NT2/D1 (cell line): Measurements from ENCODE around the gene SMCO3.

ENCODE experiments used
- SUZ12 ChIP-seq: IDR thresholded peaks from 2 replicates; pipeline ENCODE4 v1.6.1; 2011; ENCODE audit not compliant: insufficient read length, insufficient read depth; ENCODE audit errors: extremely low read depth
- YY1 ChIP-seq: IDR thresholded peaks from 2 replicates; pipeline ENCODE4 v1.6.1; 2011; ENCODE audit not compliant: insufficient read length, insufficient read depth
- ZNF274 ChIP-seq: IDR thresholded peaks from 2 replicates; pipeline ENCODE4 v1.6.1; 2011; ENCODE audit warnings: mild to moderate bottlenecking, low read depth, low read length

DNA sequence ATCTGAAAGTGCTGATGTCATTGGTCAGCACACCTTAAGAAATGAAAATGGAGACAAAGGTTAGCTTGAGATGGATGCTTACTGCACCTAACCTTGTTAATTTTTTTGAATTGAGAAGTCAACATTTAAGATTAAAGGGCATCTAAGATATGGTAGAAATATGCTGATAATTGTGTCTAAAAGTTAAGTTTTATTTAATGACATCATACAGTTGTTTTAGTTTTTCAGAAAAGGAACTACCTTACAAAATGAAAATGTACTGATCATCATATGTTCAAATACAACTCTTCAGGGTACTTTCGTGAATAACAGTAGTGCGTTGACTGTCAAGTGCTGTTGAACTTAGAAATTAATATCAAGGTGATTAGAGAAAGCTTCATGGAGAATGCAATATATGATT is 2.5 kb downstream of the SMCO3 start:
- TF ChIP-seq YY1 (no peak), SUZ12 (no peak), ZNF274 (no peak)
